HG03575 (cell line): Measurements from ENCODE around the gene MYT1.

Experiments used
- ATAC-seq: cut with Tn5 transposase; IDR thresholded peaks from one replicate; pipeline ENCODE4 v1.9.1; 2021; ENCODE audit not compliant: unreplicated experiment, insufficient number of reproducible peaks, low FRiP score; ENCODE audit errors: extremely low read depth

Gene MYT1

DNA sequence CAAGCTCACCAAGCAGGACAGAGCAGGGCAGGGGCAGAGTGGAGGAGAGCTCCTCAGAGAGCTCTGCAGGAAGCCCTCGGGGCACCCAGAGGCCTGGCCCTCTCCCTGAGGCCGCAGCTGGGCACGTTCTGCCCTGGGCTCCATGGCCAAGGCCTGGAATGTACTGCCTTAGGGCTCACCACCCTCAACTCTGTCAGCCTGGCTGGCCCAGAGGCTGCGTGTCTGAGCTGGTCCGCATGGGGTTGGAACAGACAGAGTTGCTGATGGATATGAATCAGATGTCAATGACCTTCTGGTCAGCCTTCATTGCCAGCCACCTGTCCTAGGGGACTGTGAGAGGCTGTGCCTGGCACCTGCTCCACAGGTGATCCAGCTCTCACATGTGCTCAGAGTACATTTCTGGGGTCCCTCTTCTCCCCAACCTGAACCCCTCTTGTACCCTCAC is 58.1 kb downstream of the MYT1 start:
- ATAC-seq: no peak

DNA sequence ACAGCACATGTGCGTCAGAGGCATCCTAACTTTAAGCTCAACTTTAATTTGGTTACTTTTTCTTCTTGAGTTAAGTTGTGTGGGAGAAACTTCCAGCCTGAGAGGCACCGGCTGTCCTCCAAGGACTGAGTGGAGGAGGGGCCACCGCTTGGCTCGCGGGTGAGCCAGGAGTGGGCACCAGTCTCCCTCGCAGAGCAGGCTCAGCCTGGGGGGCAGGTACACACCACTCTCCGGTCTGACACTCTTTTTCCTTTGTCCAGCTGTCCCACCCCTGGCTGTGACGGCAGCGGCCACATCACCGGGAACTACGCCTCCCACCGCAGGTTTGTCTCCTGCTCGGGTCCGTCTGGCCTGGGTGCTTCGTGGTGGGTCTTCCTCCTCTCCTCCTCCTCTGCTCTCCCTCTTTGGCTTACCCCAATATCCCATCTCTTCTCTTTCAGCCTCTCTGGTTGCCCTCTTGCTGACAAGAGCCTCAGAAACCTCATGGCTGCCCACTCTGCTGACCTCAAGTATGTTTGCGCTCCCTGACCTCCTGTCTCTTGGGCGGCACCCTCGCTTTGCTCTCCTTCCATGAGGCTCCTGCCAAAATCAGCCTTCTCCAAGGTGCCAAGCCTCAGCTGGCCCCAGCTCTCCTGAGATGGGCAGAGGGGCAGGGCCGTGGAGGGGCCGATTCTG is 58.7 kb downstream of the MYT1 start:
- no peak for ATAC-seq

DNA sequence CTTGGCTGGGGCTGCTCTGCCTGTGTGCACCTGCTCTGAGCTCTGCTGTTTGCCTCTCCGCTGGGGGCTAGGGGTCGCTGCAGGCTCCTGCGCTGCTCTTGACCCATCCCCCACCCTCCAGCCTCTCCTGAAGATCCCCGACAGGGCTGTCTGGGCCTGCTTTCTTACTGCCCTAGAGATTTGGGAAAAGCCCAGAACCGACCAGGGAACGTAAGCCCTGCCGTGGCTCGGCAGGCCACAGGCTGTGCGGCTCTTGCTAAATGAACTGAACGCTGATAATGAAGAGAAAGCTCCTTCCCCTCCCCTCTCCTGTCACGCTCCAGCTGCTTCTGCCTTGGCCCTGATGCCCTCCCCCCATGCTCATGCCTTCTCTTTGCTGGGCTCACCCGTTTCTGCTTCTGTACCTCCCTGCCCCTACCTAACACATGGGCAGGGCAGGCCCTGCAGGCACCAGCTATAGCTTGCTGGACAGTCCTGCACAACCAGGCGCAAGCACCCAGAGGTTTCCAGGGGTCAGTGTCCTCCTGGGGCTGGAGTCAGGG is 59.3 kb downstream of the MYT1 start:
- ATAC-seq: no peak

DNA sequence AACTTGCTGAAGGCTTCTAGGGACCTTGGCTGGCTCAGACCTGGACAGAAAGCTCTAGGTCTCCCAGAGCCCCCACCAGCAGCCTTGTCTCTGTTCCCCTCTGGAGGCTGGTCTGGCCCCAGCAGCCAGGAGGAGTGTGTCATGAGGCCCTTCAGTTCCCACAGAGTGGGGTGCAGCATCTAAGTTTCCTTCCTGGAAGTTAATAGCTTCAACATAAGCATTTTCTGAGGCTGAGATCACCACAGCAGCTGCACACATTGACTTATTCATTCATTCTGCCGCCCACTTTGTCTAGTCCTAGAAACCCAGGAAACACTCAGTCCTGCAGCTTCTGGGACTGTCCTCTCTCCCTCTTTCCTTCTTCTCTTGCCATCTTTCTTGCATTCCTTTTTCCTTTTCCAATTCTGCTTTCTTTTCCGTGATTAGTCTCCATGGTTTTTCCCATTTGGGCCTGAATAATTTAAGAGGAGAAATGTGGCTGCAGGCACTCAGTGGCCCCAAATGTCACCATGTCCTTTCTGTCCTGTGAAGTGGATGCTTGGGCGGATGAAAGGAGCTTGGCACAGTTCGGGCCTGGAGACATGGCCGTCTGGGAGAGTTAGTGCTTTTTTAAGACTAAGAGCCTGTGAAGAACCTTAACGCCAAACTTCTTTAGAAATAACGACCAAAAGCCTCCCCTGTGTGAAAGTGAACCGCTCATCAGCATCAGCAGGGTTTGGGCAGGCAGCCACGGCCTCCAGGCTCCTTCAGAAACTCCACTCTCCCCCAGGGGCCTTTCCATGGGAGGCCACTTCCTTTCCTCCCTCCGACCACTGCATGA is 60.3 kb downstream of the MYT1 start:
- ATAC-seq: no peak

DNA sequence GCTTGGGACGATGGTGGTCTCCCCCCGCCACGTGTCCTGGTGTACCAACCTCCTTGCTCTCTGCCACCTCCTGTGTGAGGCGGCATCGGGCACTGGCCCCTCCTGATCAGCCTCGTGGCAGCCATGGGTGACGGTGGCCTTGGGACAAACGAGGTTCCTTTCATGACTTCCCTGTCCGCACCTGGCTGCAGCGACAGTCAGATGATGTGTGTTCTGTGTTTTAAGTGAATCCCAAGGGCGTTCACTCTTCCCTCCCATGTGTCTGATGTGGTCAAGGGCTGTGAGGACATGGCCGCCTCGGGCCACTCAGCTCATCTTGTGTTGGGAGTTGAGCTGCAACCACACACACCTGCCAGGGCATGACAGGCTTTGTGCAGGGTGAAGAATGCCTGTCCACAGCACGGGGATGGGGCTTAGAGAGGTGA is 60.9 kb downstream of the MYT1 start:
- ATAC-seq: no peak

DNA sequence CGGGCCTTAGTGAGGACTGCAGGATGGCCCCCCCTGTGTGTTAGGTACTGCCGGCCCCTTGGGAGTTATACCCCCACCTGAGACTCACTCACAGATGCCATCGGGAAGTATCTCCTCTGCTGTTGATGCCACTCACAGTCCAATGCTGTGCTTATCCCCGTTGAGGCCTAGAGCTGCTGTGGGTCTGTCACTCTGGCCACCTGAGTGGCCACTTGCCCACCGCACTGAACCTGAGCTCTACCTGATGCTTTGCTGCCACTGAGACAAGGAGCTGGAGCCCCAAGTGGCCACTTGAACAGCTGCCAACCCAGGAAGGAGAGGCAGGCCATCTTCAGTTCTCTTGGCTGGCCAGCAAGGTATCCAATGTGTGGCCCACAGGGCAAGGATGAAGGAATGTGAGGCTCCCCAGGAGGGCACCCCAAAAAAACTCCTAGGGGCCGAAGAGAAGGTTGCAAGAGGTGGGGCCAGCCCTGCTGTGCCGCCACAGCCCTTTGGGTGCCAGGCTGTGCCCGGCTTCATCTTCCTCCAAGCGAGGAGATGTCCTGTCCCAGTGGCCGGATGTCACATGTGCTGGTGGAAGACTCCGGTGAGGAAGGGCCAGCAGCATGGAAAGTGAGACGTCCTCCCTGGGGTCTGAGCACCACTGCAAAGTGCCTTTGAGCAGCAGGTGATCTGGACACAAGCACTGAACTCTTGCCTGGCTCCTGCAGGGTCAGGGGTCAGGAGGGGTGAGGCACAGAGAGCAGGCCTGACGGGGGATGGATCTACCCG is 61.8 kb downstream of the MYT1 start:
- ATAC-seq: no peak

DNA sequence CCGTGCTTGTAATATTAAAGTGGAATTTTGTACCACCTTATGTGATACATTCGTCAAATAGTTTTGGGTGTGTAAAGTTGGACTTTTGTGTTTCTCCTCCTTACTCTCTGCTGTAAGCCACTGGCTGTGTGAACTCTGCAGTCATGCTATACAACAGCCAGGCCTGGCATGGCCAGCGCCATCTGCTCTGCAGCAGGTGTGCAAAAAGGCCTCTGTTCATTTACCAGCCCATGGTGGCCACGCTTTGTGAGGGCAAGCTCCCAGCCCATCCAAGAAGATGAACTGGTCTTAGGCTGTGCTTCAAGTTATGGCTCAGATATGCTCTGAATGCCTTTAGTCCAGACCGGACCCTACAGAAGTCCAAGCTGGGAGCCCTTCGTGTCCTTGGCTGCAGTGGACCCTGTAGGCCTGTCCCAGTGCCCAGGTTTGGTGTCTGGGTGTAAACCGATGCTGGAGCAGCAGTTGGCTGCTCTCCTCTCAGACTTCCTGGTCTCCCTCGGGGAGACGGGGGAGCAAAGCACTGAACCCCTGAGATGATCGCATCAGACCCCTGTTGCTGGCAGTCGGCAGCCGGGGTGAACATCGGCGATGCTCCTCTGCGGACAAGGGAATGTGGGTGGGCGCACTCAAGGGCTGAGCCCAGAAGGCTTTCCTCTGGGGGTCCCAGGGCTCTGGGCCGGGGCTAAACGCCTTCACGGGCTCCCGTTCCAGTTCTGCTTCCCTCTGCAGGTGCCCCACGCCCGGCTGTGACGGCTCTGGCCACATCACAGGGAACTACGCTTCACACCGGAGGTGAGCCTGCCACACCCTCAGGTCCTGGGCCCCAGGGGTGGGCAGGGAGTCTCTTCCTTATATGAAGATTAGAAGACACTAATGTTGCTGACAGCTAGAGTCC is 62.7 kb downstream of the MYT1 start:
- no peak for ATAC-seq

DNA sequence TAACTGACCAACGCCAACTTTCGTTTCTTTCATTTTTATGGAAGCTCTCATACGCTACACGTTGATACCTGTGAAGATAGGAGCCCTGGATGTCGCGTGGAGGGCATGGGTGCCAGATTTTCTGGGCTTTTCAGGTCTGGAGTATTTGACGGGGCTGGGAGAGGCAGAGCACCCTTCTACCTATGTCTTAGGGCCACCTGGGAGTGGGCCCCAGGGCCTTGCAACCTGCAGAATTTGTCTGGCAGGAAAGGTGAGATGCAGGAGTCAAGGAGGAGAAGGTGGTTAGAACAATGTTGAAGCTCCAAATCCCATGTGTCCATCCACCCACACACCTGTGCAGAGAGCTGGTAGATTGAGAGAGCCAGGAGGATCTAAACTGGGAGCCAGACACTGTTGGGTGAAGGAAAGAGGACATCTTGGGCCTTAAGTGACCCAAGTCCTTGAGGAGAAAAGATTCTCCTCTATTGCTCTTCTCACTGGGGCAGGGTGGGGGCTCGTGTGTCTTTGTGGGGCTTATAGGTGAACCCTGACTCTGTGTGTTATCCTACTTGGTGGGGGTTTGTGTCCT is 63.9 kb downstream of the MYT1 start:
- no peak for ATAC-seq

DNA sequence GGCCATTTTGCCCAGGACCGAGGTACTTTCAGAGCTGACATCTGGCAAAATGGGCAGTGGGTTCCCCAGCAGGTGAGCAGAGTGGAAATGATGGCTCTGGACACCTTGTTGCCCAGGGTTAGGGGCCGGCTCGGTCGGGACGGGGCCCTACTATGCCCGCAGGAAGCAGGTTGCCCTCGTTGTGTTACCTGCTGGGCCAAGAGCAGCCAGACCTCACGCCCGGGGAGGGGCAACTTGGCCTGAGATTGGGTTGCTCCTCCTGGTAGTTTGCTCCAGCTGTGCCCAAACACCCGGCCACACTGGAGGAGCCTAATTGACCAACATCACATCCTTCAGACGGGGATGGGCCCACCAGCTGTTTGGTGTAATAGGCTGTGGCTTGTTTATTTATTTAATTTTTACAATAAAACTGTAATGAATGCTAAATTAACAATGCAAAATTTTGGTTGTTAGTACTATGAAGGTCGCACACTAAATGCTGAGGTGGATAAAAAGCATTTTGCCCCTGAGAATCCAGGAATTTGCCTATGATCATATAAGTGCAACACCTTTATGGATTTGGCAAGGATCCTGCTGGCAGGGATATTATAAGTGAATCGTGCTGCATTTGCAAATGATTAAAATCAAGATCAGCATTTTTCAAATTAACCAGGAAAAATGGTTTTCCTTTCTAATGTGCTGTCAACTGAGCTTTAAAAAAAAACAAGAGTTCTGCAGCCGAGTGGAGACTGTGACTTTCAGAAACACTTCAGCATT is 64.7 kb downstream of the MYT1 start:
- no peak for ATAC-seq

DNA sequence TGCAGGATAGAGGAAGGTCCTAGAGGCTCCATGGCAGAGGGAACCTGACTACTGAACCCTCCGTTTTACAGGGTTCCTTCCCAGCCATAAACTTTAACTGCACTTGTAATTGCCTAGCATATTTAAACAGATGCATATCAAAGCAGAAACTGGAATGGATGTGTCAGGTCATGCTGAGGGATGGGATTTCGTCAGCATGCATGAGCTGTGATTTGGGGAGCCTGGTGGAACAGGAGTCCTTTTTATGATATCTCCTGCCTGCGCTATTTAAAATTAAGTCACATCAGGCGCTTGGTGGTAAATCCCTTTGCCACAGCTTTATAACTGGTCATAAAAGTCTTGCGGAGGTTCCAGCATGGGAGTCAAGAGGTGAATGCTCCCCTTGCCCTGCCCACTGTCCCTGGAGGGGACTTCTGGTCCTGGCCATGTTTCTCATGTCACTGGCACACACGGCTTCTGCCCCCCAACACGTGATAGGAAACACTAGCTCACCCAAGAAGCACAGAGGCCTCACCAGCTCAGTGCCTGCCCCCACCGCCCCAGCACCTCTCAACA is 65.3 kb downstream of the MYT1 start:
- ATAC-seq: no peak

DNA sequence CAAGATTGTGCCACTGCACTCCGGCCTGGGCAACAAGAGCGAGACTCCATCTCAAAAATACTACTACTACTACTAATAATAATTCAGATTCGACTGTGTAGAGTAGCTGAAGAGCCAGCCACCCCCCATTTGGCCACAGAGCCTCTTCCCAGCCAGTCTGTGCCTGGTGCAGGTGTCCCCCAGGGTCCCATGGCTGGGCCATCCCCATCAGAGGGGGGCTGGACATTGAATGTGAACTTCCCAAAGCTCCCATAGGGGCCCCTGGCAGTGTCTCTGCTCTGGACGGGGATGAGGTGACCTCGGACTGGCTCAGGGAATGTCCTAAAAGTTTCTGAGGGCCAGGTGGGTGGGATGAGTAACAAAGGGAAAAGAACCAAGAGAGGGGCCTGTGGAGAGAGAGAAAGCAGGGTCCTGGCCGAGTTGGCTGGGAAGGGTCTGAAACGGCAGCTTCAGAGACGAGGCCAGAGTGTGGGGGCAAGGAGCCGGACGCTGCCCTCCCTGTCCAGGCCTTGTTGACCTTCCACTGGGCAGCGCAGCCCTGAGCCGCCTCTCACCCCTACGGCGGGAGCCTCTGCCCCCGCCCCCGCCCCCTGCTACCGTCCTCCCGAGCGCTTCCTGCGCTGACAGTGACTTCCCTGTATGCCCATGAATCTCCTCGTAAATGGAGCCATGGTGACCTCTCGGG is 66.4 kb downstream of the MYT1 start:
- ATAC-seq: no peak

DNA sequence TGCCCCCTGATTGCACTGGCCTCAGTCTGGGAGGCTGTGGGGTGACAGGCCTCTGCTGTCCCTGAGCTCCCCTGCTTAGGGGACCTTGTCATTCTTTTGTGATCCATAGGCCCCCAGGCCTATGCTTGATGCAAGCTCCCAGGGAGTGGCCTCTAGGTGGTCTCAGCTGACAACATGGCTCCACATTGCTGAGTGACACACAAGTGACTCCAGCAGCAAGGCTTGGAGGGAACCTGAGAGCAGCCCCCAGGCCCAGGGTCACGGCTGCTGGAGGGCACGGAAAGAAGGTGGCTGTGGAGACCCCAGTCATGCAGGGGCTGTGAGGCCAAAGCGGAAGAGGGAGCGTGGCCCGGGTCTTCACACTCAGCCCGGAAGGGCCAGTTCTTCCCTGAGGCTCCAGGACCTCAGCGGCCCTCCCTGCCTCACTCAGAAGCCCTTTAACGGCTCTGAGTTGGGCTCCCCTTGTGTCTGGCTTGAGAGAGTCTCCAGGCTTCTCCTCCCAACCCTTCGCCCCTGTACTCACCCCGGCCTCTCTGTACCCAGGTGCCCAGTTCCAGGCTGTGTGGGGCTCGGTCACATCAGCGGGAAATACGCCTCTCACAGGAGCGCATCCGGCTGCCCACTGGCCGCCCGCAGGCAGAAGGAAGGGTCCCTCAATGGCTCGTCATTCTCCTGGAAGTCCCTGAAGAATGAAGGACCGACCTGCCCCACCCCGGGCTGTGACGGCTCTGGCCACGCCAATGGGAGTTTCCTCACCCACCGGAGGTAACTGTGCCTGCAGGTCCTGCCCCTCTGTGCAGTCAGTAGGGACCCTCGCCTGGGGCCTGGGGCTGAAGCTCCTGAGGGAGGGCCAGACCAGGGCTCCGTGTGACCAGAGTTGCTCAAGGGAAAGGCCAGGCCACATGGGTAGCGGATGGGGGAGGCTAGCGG is 67.6 kb downstream of the MYT1 start:
- ATAC-seq: no peak

DNA sequence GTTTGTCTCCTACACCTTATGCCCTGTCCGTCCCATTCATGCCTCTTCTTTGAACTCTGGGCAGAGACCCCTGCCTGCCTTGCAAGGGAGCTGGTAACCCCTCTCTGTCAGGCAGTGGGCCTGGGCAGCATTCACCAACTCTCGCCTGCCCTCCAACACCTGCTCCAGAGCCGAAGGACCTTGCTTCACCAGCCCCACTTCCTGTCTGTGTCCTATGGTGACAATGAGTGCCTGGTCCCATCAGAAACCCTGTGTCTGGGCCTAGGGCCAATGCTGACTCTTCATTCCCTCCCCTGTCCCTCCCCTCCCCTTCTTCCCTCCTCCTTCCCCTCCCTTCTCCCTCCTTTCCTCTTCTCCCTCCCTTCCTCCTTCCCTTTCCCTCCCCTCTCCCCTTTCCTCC is 68.5 kb downstream of the MYT1 start:
- no peak for ATAC-seq

DNA sequence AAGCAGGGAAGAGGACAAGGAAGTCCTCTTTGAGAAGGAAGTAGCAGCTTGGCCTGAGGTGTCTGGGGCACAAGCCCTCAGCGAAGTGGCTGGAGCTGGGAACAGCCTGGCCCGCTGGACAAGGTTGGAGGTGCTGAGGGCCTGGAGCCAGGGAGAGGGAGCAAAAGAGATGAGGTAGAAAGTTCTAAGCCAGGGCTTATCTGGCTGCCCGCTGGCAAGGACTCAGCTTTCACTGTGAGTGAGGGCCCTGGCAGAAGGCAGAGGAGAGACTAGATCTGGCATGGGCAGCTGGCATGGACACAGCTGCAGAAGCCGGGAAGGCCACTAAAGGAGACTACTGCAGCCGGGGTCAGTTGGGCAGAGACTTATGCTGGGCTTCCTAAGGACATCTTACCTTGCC is 69.5 kb downstream of the MYT1 start:
- ATAC-seq: no peak

DNA sequence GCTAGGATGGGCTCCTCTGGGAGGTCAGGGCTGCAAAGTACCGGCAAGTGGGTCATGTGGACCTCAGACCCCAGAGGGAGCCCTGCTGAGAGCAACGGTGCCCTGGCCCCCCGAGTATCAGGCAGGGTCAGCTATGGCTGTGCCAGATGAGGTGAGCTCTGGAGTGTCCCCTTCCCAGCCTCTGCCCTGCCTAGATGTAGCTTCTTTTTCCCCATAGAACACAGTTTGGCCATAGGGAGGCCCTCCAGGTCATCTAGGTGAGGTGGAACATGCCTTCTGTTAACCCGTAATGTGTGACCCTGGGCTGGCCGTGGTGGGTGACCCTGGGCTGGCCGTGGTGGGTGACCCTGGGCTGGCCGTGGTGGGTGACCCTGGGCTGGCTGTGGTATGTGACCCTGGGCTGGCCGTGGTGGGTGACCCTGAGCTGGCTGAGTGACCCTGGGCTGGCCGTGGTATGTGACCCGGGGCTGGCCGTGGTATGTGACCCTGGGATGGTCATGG is 70.1 kb downstream of the MYT1 start:
- ATAC-seq: no peak
